Endothelial cell of umbilical vein (primary cell): ENCODE data around the gene CLIC4. TPM values are rescaled to one million over a fixed set of nuclear protein-coding genes. Genes with fewer than 3 reads are reported as not detected.

Source experiments
- BruUV-seq: library from RNA; stranded (reverse); fragments of 400-500 nt; replicated peaks from 2 replicates; lab custom pipeline; 2021; lab: Mats Ljungman, UMichigan
- CTCF ChIA-PET: fragments of 300-600, 350-600 bp; sonication (Branson Sonifier 250); formaldehyde crosslinking; loops from one replicate; lab custom pipeline; 2021; ENCODE audit warnings: antibody characterized with exemption, inconsistent platforms; lab: Charles Lee
- POLR2A ChIA-PET: fragments of 300-600, 350-600 bp; sonication (Branson Sonifier 250); formaldehyde crosslinking; loops from one replicate; lab custom pipeline; 2021; ENCODE audit warnings: antibody characterized with exemption, inconsistent platforms; lab: Charles Lee
- DNase-seq: peaks from one replicate; pipeline ENCODE4 v3.0.0-alpha.2; 2011; ENCODE audit warnings: low read depth, low spot score
- FAIRE-seq: peaks from 2 replicates; lab custom pipeline; 2011; peaks lifted over from hg19 to GRCh38; lab: Jason Lieb, UNC
- H2AFZ ChIP-seq: 2 replicates; pipeline ENCODE4 v1.6.0; 2012; ENCODE audit warnings: low read depth, low read length, control low read depth, inconsistent platforms
- H3K27ac ChIP-seq: 2 replicates; pipeline ENCODE4 v1.5.1; 2011; ENCODE audit warnings: low read depth, mild to moderate bottlenecking, control low read depth, low read length, moderate library complexity; ENCODE audit not compliant: insufficient read depth
- H3K27me3 ChIP-seq, 2 experiments: 2 replicates each; pipeline versions ENCODE4 v1.6.0 to v1.6.1; 2011; ENCODE audit warnings: low read length in 2 of 2, mixed read lengths in 1 of 2; ENCODE audit not compliant: control insufficient read depth in 2 of 2, insufficient read depth in 2 of 2
- H3K36me3 ChIP-seq, 2 experiments: 2 replicates in 1 of 2; 3 replicates in 1 of 2; pipeline ENCODE4 v1.5.1; 2011; ENCODE audit warnings: low read length in 2 of 2, mild to moderate bottlenecking in 1 of 2, moderate library complexity in 1 of 2; ENCODE audit not compliant: control insufficient read depth in 2 of 2, insufficient read depth in 2 of 2; ENCODE audit errors: extremely low read depth in 1 of 2
- H3K4me1 ChIP-seq: 3 replicates; pipeline ENCODE4 v1.5.1; 2011; ENCODE audit warnings: mild to moderate bottlenecking, low read length; ENCODE audit not compliant: control insufficient read depth, insufficient read depth; ENCODE audit errors: extremely low read depth
- H3K4me2 ChIP-seq: 2 replicates; pipeline ENCODE4 v1.6.1; 2011; ENCODE audit warnings: low read length, control low read depth, mixed read lengths; ENCODE audit not compliant: insufficient read depth
- H3K4me3 ChIP-seq, 3 experiments: fragments of 200-600 bp in 1 of 3; sonication (generic), shearing (Covaris generic) in 1 of 3; replicated peaks in 1 of 3; 2 replicates each; pipeline ENCODE4 v1.5.1; 2011 to 2016; ENCODE audit warnings: control low read depth in 3 of 3, low read length in 3 of 3, mild to moderate bottlenecking in 2 of 3, inconsistent platforms in 1 of 3, low read depth in 1 of 3, moderate library complexity in 1 of 3; ENCODE audit not compliant: insufficient read depth in 1 of 3
- H3K79me2 ChIP-seq: 2 replicates; pipeline ENCODE4 v1.6.0; 2012; ENCODE audit warnings: low read length, inconsistent platforms; ENCODE audit not compliant: control insufficient read depth, insufficient read depth
- H3K9ac ChIP-seq: replicated peaks from 2 replicates; pipeline ENCODE3; 2011; ENCODE audit warnings: low read length, control low read depth; ENCODE audit not compliant: insufficient read depth; ENCODE audit errors: extremely low read depth
- H3K9me1 ChIP-seq: replicated peaks from 3 replicates; pipeline ENCODE4 v1.6.0; 2011; ENCODE audit warnings: mild to moderate bottlenecking, low read length; ENCODE audit not compliant: control insufficient read depth, insufficient read depth; ENCODE audit errors: extremely low read depth
- H3K9me3 ChIP-seq: replicated peaks from 2 replicates; pipeline ENCODE4 v1.5.1; 2012; ENCODE audit warnings: low read length, inconsistent platforms; ENCODE audit not compliant: control insufficient read depth, insufficient read depth
- H4K20me1 ChIP-seq: replicated peaks from 2 replicates; pipeline ENCODE3; 2011; ENCODE audit warnings: mild to moderate bottlenecking, low read length; ENCODE audit not compliant: control insufficient read depth, insufficient read depth; ENCODE audit errors: extremely low read depth
- CTCF ChIP-seq, 2 donors: IDR thresholded peaks; 1 replicate in 1 of 2; 2 replicates in 1 of 2; pipeline ENCODE4 v1.5.1; 2011; ENCODE audit warnings: low read length in 2 of 2, mild to moderate bottlenecking in 2 of 2, moderate library complexity in 2 of 2, control low read depth in 1 of 2, inconsistent platforms in 1 of 2, low read depth in 1 of 2; ENCODE audit not compliant: insufficient read depth in 1 of 2; ENCODE audit errors: extremely low read depth in 1 of 2
- EZH2 ChIP-seq: IDR thresholded peaks from 2 replicates; pipeline ENCODE4 v1.6.1; 2012; ENCODE audit warnings: borderline replicate concordance, low read depth, mild to moderate bottlenecking, moderate library complexity, low read length, inconsistent platforms; ENCODE audit not compliant: severe bottlenecking
- FOS ChIP-seq: IDR thresholded peaks from 2 replicates; pipeline ENCODE4 v1.6.1; 2011; ENCODE audit warnings: mild to moderate bottlenecking, low read length, moderate library complexity, borderline replicate concordance; ENCODE audit not compliant: insufficient read depth
- GATA2 ChIP-seq: IDR thresholded peaks from 2 replicates; pipeline ENCODE4 v1.7.0; 2011; ENCODE audit warnings: low read depth, mild to moderate bottlenecking, moderate library complexity, mixed read lengths, low read length; ENCODE audit not compliant: insufficient read length, insufficient read depth
- JUN ChIP-seq: IDR thresholded peaks from 2 replicates; pipeline ENCODE4 v1.6.1; 2011; ENCODE audit warnings: borderline replicate concordance, low read depth; ENCODE audit not compliant: insufficient read length, insufficient read depth
- MAX ChIP-seq: IDR thresholded peaks from 2 replicates; pipeline ENCODE4 v1.6.1; 2011; ENCODE audit not compliant: insufficient read depth, insufficient read length
- MYC ChIP-seq: IDR thresholded peaks from one replicate; pipeline ENCODE4 v1.6.1; 2011; ENCODE audit warnings: mild to moderate bottlenecking, low read depth, low read length
- POLR2A ChIP-seq: IDR thresholded peaks from 2 replicates; pipeline ENCODE4 v1.6.1; 2012; ENCODE audit warnings: low read depth, mild to moderate bottlenecking, control low read depth, low read length
- POLR2AphosphoS5 ChIP-seq: IDR thresholded peaks from 2 replicates; pipeline ENCODE4 v1.6.1; 2012; ENCODE audit warnings: low read depth, mild to moderate bottlenecking, control low read depth, low read length, moderate library complexity; ENCODE audit not compliant: insufficient read depth
- dilution Hi-C: fragments of 300-500 bp; cut with MboI; formaldehyde crosslinking; loops from one replicate; pipeline ENCODE4 v1.15.0; 2019; ENCODE audit warnings: low sequenced_read_pairs; ENCODE audit not compliant: extremely low pct_ligation_motif_present
- intact Hi-C: fragments of 100-400 bp; cut with micrococcal nuclease; formaldehyde crosslinking; loops from one replicate; pipeline ENCODE4 v1.10.0; 2022
- polyA plus RNA-seq, 4 experiments: library from polyadenylated mRNA; depleted of rRNA in 3 of 4; stranded (reverse) in 3 of 4; unstranded in 1 of 4; fragments of >200 nt; gene quantifications; 2 replicates each; pipeline versions ENCODE4 v1.2.1 to v1.2.3, GENCODE V29; 2011 to 2012; ENCODE audit warnings: missing spikeins in 1 of 4
- total RNA-seq: library from RNA; stranded (reverse); gene quantifications from 2 replicates; pipeline ENCODE4 v1.2.3, GENCODE V29; 2021

The CLIC4 gene
- total and polyA plus RNA-seq, 2 donors (not counting 3 experiments of a cell fraction or from before 2014, with no cell fraction given), result 97.5 to 330 TPM

GRCh38 chr1:24726741-24727140, 18.5 kb upstream of the CLIC4 start:
- H3K36me3 ChIP-seq, result no peaks in the 10 kb centered on the region
- ChIA-PET CTCF (interaction anchor here (0.8 to 3.2 kb wide), 7 partner anchors 14 to 108 kb away, joined by 3 to 28 read pairs (median 4); no protein-coding TSS in a partner anchor), POLR2A (interaction anchor here (0.6 to 4.1 kb wide), 2 partner anchors 19 to 24 kb away, joined by 5 to 42 read pairs; partner anchors contain the start of gene CLIC4)
- no peak overlapping the region for H3K9ac ChIP-seq
- H3K9me1 ChIP-seq, result no peaks in the 10 kb centered on the region
- intact Hi-C loops (no loop called here), dilution Hi-C loops (no loop called here)
- H4K20me1 ChIP-seq, result no peaks in the 10 kb centered on the region
- H3K9me3 ChIP-seq, result no peaks in the 10 kb centered on the region
- H2AFZ ChIP-seq, result no peak overlapping the region
- peaks cover 45% of the 10 kb centered on the region for H3K4me1 ChIP-seq
- H3K27ac ChIP-seq, result no peak overlapping the region
- H3K4me2 ChIP-seq, result peak overlapping the region; percentile 0
- BruUV-seq, result TSS peak; percentile 15
- H3K4me3 ChIP-seq, result no peak overlapping the region
- no peaks in the 10 kb centered on the region for H3K79me2 ChIP-seq
- TF ChIP-seq POLR2AphosphoS5 (no peak), MAX (no peak), JUN (no peak), MYC (no peak), GATA2 (no peak), FOS (no peak), EZH2 (no peak), CTCF (IDR thresholded peaks at IDR 0.05; ENCODE audit: extremely low read depth in 1 of 2, insufficient read depth in 1 of 2, low read depth in 1 of 2, low read length in 2 of 2) (no peak), POLR2A (no peak)
- FAIRE-seq (no peak), DNase-seq (no peak)
- H3K27me3 ChIP-seq, result no peaks in the 10 kb centered on the region
